Activated naive CD8-positive, alpha-beta T cell treated with anti-CD3 and anti-CD28 coated beads, Interleukin-2, amount 50 U/mL, for 24 hours (primary cell): ENCODE data around the gene DCST2.

ENCODE experiments used
- ATAC-seq: fragments of 150-1000 bp; cut with Tn5 transposase; one replicate; pipeline ENCODE4 v1.10.0; 2021
- DNase-seq: peaks from one replicate; pipeline ENCODE4 v3.0.0; 2021
- H3K27ac Mint-ChIP-seq: one replicate; pipeline ENCODE4 v1.8.0; 2021; ENCODE audit warnings: mild to moderate bottlenecking, mixed read lengths
- H3K27me3 Mint-ChIP-seq: one replicate; pipeline ENCODE4 v1.8.0; 2021; ENCODE audit warnings: mixed read lengths
- H3K36me3 Mint-ChIP-seq: one replicate; pipeline ENCODE4 v1.8.0; 2021; ENCODE audit warnings: low read depth, mixed read lengths
- H3K4me1 Mint-ChIP-seq: one replicate; pipeline ENCODE4 v1.8.0; 2021; ENCODE audit warnings: mixed read lengths
- H3K4me3 Mint-ChIP-seq: one replicate; pipeline ENCODE4 v1.8.0; 2021; ENCODE audit warnings: mild to moderate bottlenecking, moderate library complexity, mixed read lengths
- H3K9me3 Mint-ChIP-seq: one replicate; pipeline ENCODE4 v1.8.0; 2021; ENCODE audit warnings: mixed read lengths

Gene DCST2

GRCh38 chr1:155033524-155033923 lies at the start of gene DCST2, which contains the start of gene DCST1:
TSS of gene DCST2 (minus strand) at chr1:155033781. CDS start at chr1:155033701, 80 bp downstream.
TSS of gene DCST1 (plus strand) at chr1:155033824. CDS start at chr1:155034037, 213 bp downstream.
- Mint-ChIP-seq H3K27ac (no peak within 1 kb of the TSS), H3K36me3 (no peaks in the 10 kb centered on the region), H3K9me3 (no peaks in the 10 kb centered on the region), H3K4me1 (peaks cover 1% of the 10 kb centered on the region), H3K4me3 (no peak within 1 kb of the TSS), H3K27me3 (peaks cover 4% of the 10 kb centered on the region)
- DNase-seq (no peak), ATAC-seq (no peak)

DNA sequence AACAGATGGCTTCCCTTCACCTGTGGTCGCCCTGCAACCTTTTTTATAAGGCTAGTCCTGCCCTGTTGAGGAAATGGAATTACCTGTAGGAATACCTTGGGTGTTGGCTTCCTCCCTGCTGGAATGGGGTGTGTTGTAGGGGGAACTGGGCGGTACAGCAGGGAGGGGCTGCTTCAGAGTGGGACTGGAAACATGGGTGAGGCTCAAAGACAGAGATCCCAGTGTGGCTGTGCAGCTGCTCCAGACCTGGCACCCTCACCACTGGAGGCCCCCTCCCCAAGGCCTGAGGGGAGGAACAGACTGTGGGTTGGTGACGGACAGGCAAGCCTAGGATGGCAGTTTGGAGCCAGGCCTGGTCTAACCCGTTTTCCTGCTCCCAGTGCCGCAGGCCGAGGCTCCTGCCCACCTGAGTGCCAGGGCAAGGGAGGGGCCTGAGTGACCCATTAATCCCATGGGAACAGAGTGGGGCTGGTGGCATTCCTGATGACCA lies 49.5 kb upstream of the DCST2 start:
- H3K4me1 Mint-ChIP-seq = peaks cover 49% of the 10 kb centered on the region
- H3K27me3 Mint-ChIP-seq = peaks cover 45% of the 10 kb centered on the region
- H3K36me3 Mint-ChIP-seq = no peaks in the 10 kb centered on the region
- ATAC-seq (no peak), DNase-seq (no peak)
- H3K4me3 Mint-ChIP-seq = no peak overlapping the region
- no peak overlapping the region for H3K27ac Mint-ChIP-seq
- no peaks in the 10 kb centered on the region for H3K9me3 Mint-ChIP-seq

GRCh38 chr1:155082301-155083051 lies 48.9 kb upstream of the DCST2 start:
- H3K27ac Mint-ChIP-seq = no peak overlapping the region
- ATAC-seq (no peak), DNase-seq (no peak)
- H3K4me3 Mint-ChIP-seq = no peak overlapping the region
- H3K9me3 Mint-ChIP-seq = no peaks in the 10 kb centered on the region
- peaks cover 45% of the 10 kb centered on the region for H3K27me3 Mint-ChIP-seq
- H3K36me3 Mint-ChIP-seq = no peaks in the 10 kb centered on the region
- H3K4me1 Mint-ChIP-seq = peaks cover 49% of the 10 kb centered on the region

GRCh38 chr1:155081472-155082300 lies 48.1 kb upstream of the DCST2 start:
- ATAC-seq (no peak), DNase-seq (peak; percentile 34)
- Mint-ChIP-seq H3K27ac (peak overlapping the region; percentile 5), H3K36me3 (no peaks in the 10 kb centered on the region), H3K9me3 (no peaks in the 10 kb centered on the region), H3K4me1 (peaks cover 49% of the 10 kb centered on the region), H3K27me3 (peaks cover 45% of the 10 kb centered on the region), H3K4me3 (peak overlapping the region; percentile 43)

DNA sequence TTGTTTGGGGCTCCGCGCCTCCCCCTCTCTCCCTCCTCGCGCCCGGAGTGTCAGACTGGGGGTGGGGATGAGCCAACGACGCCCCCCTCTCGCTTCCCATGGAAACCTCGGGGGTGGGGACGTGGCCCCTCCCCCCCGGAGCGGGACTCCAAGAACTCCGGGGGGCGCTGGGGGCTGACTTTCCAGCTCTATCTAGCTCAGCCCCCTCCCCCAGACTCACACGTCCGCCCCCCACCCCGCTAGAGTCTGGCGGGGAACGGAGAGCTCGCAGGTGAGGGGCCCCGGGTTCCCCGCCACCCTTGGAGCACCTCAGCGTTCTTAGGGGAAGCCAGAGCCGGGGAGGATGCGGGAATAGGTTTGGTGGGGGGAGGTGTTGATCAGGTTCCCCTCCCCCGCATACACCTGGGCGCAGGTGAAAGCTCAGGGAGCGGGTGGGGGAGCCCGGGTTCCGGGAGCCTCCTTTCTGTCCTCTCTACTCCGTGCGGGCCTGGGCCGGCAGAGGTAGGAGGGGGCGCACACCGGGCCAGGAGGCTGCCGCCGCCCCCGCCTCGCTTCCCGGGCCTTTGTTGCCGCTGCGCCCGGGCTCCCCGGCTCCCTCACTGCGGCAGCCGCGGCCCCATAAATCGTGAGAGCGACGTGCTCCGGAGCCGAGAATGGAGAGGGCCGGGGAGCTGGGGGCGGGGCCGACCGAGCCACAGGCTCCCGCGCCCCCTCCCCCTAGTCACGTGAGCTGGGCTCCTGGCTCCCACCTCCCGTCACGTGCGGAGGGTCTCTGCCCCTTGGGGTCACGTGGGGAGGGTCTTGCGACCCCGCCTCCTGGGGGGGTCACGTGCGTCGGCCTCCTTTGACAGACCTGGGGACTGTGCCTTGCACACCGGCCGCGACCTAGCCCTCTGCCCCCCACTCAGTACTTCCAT lies 47.0 kb upstream of the DCST2 start:
- Mint-ChIP-seq H3K9me3 (no peaks in the 10 kb centered on the region), H3K27me3 (peaks cover 45% of the 10 kb centered on the region), H3K4me3 (peak overlapping the region; percentile 43), H3K36me3 (no peaks in the 10 kb centered on the region), H3K4me1 (peaks cover 42% of the 10 kb centered on the region), H3K27ac (no peak overlapping the region)
- no peak for ATAC-seq
- no peak for DNase-seq

GRCh38 chr1:155079487-155080311 lies 46.1 kb upstream of the DCST2 start:
- H3K27ac Mint-ChIP-seq = peak overlapping the region; percentile 67
- peaks cover 38% of the 10 kb centered on the region for H3K4me1 Mint-ChIP-seq
- DNase-seq (no peak), ATAC-seq (no peak)
- peaks cover 45% of the 10 kb centered on the region for H3K27me3 Mint-ChIP-seq
- no peaks in the 10 kb centered on the region for H3K9me3 Mint-ChIP-seq
- H3K4me3 Mint-ChIP-seq = peak overlapping the region; percentile 59
- no peaks in the 10 kb centered on the region for H3K36me3 Mint-ChIP-seq

DNA sequence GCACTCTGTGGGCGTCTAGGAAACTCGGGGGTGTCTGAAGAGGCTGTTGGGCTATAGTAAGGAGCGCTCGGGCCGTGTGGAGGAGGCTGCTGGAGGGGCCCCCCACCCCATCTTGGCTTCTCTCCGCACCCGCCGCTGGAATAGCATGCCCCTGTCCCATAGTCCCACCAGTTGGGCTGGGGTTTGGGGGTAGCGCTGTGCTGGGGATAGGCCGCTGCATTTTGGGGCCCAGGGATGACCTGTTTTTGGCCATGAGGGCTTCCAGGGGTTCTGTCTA lies 45.6 kb upstream of the DCST2 start:
- Mint-ChIP-seq H3K4me1 (peaks cover 33% of the 10 kb centered on the region), H3K9me3 (no peaks in the 10 kb centered on the region), H3K27ac (no peak overlapping the region), H3K27me3 (peaks cover 42% of the 10 kb centered on the region), H3K4me3 (peak overlapping the region; percentile 59), H3K36me3 (no peaks in the 10 kb centered on the region)
- no peak for ATAC-seq
- DNase-seq = no peak

GRCh38 chr1:155078469-155079209 lies 45.1 kb upstream of the DCST2 start, which contains the start of gene EFNA3:
TSS of gene EFNA3 (plus strand) at chr1:155078837. CDS start at chr1:155078942, 105 bp downstream.
- Mint-ChIP-seq H3K27me3 (peaks cover 37% of the 10 kb centered on the region), H3K36me3 (no peaks in the 10 kb centered on the region), H3K4me3 (peak within 1 kb of the TSS; percentile 59), H3K4me1 (peaks cover 33% of the 10 kb centered on the region), H3K27ac (peak within 1 kb of the TSS; percentile 67), H3K9me3 (no peaks in the 10 kb centered on the region)
- ATAC-seq (peak; percentile 17), DNase-seq (peak; percentile 76)

GRCh38 chr1:155077758-155078445 lies 44.3 kb upstream of the DCST2 start:
- Mint-ChIP-seq H3K9me3 (no peaks in the 10 kb centered on the region), H3K36me3 (no peaks in the 10 kb centered on the region), H3K27me3 (peaks cover 30% of the 10 kb centered on the region), H3K27ac (no peak overlapping the region), H3K4me3 (no peak overlapping the region), H3K4me1 (peaks cover 34% of the 10 kb centered on the region)
- ATAC-seq (no peak), DNase-seq (no peak)

DNA sequence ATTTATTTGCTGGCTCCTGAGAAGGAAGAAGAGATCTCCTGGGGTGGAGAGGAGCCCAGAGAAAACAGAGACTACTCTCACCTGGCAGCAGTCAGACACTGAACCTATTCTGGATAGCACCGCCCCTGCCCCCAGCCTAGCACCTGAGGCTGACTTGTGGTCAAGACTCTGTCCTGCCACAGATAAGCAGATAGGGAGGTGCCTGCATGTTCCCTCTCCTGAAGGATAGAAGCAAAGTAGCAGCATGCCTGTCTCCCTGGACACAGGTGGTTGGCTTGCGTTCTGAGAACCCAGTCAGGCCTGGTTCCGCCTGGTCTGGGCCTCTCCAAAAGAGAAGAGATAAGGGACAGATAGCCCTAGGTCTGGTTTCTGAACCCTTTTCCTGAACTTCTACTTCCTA lies 43.8 kb upstream of the DCST2 start:
- Mint-ChIP-seq H3K27me3 (peaks cover 24% of the 10 kb centered on the region), H3K36me3 (no peaks in the 10 kb centered on the region), H3K4me3 (no peak overlapping the region), H3K27ac (no peak overlapping the region), H3K9me3 (no peaks in the 10 kb centered on the region), H3K4me1 (peaks cover 31% of the 10 kb centered on the region)
- ATAC-seq (no peak), DNase-seq (no peak)

- no peak for ATAC-seq
- Mint-ChIP-seq H3K4me3 (no peak overlapping the region), H3K27ac (no peak overlapping the region), H3K4me1 (peaks cover 27% of the 10 kb centered on the region), H3K9me3 (no peaks in the 10 kb centered on the region), H3K36me3 (no peaks in the 10 kb centered on the region), H3K27me3 (peaks cover 18% of the 10 kb centered on the region)
- no peak for DNase-seq
Measured at GRCh38 chr1:155076371-155076770, 42.8 kb upstream of the DCST2 start.

GRCh38 chr1:155075535-155075934 lies 42.0 kb upstream of the DCST2 start:
- Mint-ChIP-seq H3K4me1 (peaks cover 26% of the 10 kb centered on the region), H3K36me3 (no peaks in the 10 kb centered on the region), H3K27ac (no peak overlapping the region), H3K4me3 (no peak overlapping the region), H3K27me3 (peaks cover 12% of the 10 kb centered on the region), H3K9me3 (no peaks in the 10 kb centered on the region)
- no peak for ATAC-seq
- DNase-seq = no peak
